GM18526 (cell line): Measurements from ENCODE around the gene PPP1R10.

ENCODE experiments used
- POLR2A ChIP-seq: IDR thresholded peaks from 3 replicates; pipeline ENCODE4 v1.6.1; 2011; ENCODE audit not compliant: insufficient read length; ENCODE audit errors: extremely low read depth

Gene PPP1R10

DNA sequence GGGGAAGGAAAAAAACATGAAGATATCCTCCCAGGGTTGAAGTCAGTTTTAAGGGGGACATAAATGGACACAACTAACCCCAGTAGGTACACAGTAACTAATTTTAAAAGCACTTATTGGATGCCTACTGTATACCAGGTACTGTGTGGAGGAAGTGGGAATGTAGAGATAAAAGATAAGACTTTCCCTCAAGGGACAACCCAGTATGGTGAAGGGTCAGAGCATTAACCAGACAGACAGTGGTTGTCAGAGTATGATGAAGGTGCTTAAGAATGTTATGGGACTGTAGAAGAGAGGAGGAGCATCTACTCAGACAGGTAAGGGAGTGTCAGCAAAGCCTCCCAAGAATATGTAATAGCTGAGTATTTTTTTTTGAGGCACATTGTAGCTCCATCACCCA lies 44.9 kb downstream of the PPP1R10 start:
- TF ChIP-seq POLR2A, result no peak

- no peak for TF ChIP-seq POLR2A
These were observed 45.3 kb downstream of the PPP1R10 start for GRCh38 chr6:30571762-30572082.

- TF ChIP-seq POLR2A, result peak; percentile 92
These were observed 45.8 kb downstream of the PPP1R10 start, which contains the start of gene ABCF1 for GRCh38 chr6:30571075-30571761. Gene ABCF1 (plus strand): TSS chr6:30571442. CDS start chr6:30571488, 46 bp downstream.

GRCh38 chr6:30570740-30571074 lies 46.3 kb downstream of the PPP1R10 start:
- no peak for TF ChIP-seq POLR2A

DNA sequence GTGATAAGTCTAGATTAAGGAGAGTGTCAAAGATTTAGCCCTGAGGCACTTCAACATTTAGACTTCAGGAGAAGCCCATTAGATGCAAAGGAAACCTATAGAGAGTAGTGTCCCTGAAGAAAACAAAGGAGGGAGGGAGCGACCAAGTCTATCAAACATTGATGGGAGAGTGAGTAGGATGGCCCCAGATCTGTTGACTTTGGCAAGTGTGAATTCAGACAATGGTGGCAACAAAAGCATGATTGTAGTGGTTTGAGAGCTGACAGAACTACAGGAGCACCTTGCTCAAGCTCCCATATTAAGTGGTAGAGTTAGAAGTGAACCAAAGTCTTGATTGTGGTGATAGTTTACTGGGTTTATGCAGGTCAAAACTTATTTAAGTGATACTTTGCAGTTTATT lies 46.8 kb downstream of the PPP1R10 start:
- TF ChIP-seq POLR2A, result no peak

DNA sequence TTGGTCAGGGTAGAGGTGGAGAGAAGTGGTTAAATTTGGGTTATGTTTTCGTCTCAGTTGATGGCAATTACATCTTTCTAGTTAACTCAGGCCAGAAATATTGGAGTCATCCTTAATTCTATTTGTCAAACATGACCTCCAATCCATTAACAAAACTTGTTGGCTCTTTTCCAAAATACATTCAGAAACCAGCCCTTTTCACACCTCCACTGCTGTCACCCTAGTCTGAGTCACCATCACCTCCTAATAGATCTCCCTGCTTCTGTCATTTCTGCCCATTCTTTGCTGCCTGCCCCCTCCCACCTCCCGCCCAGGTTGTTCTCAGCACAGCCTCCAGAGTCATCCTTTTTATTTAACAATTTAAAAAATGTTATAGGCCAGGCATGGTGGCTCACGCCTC lies 48.8 kb downstream of the PPP1R10 start:
- no peak for TF ChIP-seq POLR2A

- TF ChIP-seq POLR2A, result no peak
These were observed 51.3 kb downstream of the PPP1R10 start for GRCh38 chr6:30565772-30566171.

DNA sequence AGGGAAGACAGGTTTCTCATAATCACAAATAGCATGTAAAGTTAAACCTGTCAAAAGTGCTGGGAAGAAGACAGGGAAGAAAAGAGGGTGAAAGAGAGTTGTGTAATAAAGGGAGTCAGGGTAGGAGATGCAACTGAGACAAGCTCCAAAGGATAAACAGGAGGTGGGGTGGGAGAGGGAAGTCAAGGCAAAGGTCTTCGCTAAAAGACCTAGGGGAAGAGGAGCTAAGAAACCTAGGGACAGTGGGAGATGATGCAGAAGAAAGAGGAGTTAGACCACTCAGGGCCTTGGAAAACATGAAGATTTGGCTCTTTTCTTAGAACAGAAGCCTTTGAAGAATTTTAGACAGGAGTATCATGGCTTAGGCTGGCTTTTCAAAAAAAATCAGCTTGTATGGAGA lies 52.9 kb downstream of the PPP1R10 start:
- no peak for TF ChIP-seq POLR2A

GRCh38 chr6:30562470-30563425 lies 54.3 kb downstream of the PPP1R10 start:
- no peak for TF ChIP-seq POLR2A

DNA sequence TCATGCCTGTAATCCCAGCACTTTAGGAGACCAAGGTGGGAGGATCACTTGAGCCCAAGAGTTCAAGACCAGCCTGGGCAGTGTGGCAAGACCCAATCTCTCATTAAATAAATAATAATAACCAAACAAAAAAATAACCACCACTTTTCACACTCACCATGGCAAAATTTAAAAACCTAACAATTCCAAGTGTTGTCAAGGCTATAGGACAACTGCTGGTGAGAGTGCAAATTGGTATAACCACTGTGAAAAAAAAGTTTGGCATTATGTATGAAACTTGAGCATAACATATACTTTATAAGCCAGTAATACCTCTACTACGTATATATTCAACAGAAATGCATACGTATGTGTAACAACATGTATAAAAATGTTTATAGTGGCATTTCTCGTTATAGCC lies 56.1 kb downstream of the PPP1R10 start:
- no peak for TF ChIP-seq POLR2A

DNA sequence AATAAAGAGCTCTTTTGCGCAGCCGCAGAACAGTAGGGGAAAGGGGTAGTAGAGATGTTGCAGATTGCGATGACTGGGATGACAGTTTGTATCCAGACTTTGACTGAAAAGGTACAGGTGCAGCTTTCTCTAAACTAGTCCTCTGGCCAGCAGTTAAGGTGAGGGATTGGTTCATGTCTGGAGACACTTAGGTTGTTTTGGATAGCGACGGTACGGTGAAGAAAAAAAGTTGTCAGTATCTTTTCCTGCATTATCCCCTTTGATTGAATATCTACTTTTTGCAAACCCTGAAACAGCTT lies 59.4 kb downstream of the PPP1R10 start:
- TF ChIP-seq POLR2A, result no peak

DNA sequence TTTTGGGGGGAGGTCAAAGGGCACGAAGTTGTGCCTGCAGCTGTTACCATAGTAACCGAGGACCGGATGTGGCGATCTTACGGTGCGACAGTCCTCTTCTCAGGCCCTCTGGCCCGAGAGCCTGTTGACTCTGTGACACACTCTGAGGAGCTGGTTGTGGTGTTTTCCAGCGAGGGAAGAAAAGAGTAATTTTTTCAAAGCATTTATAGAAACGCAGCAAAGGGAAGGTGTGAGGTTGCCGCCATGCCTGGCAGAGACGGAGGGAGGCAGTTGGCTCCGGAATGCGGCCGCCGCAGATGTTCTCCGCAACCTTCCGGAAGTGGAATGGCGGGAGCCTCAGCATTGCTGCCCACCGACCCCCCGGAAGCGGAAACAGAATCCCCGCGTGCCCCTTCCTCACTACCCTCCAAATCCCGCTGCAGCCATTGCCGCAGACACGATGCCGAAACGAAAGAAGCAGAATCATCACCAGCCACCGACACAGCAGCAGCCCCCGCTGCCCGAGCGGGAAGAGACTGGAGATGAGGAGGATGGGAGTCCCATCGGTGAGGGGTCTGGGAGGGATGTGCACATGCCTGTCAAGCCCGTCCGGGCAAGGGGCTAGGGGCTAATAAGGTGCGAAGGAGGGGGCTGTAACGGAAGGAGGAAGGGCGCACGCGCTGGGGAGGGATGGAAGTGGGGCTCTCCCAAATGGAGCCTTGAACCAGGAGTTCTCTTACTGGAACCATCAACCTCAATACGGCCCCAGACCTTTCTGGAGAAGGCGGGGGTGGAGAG lies 59.9 kb downstream of the PPP1R10 start, which contains the start of gene PRR3:
TSS of gene PRR3 (plus strand) at position 390 of the 777 bp plus-strand sequence. CDS start at position 440, 50 bp downstream.
- peak; percentile 56 for TF ChIP-seq POLR2A

GRCh38 chr6:30556066-30556905 lies 60.8 kb downstream of the PPP1R10 start, which contains the start of gene GNL1:
Gene GNL1 (minus strand): TSS chr6:30556489. CDS start chr6:30556203, 286 bp downstream.
- no peak for TF ChIP-seq POLR2A

GRCh38 chr6:30555816-30556065 lies 61.3 kb downstream of the PPP1R10 start:
- TF ChIP-seq POLR2A, result no peak
